ENCODE results near the gene SNN. TPM values are rescaled to one million over a fixed set of nuclear protein-coding genes. Genes with fewer than 3 reads are reported as not detected.

The SNN gene
- total RNA-seq, 1 experiment from 2014 or later = 15.6 TPM

DNA sequence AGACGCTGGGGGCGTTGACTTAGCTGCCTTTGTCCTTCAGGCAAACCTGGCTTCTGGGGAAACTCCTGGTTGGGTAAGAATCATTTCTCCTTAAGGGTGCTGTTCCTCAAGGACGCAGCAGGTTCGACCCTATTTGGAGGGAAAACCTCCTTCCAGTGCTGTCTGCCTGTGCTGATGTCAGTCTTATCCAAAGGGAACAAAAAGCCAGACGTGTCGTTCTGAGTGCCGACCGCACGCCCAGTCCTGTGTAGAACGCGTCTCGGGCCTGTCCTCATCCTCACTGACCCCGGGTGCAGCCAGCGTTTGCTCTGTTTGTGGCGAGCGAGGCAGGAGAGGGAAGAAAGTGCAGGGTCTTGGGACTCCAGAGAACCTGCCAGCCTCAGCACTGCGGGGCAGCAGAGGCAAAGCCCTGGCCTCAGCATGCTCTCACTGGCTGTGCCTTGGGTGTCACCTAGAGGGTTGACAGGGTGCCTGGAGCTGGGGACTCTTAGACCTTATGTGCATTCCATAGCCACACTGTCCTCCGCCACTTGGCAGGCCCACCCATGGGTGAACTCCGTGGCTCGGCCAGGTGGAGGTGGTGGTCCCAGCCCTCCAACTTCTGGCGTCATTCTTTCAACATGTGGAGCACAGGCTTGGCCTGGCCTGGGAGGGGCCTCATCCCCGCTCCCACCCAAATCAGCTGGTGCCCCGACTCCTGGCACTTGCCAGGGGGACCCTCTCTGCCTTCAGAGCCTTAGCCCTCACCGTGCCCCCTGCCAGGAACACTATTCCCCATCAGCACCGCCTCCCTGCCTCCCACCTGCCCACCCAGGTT is 6.0 kb downstream of the SNN start:
- Histone ChIP-seq H3K9me3 (ENCODE audit: control insufficient read depth, insufficient read depth, low read depth, low read length) (no peaks in the 10 kb centered on the region), H3K36me3 (ENCODE audit: control insufficient read depth, insufficient read depth, low read length) (no peaks in the 10 kb centered on the region; the same call in 1 of the 2 replicates), H3K27me3 (ENCODE audit: control insufficient read depth, insufficient read depth, low read length) (no peaks in the 10 kb centered on the region), H3K27ac (ENCODE audit: low read length) (no peak overlapping the region), H3K4me3 (ENCODE audit: low read depth in 2 of 2, low read length in 2 of 2) (no peak overlapping the region), H3K4me1 (ENCODE audit: control insufficient read depth, insufficient read depth, low read length) (peaks cover 19% of the 10 kb centered on the region)
- intact Hi-C loops (cut with micrococcal nuclease; ENCODE audit: unreplicated experiment) = no loop called here
- ATAC-seq (peak; percentile 44; the same call in 1 of the 2 replicates), DNase-seq (ENCODE audit: low read depth, low spot score) (no peak)
- in situ Hi-C loops (cut with HindIII; ENCODE audit: low pct_unique_long_range_greater_than_20kb, low sequenced_read_pairs) = no loop called here
- ChIA-PET CTCF (no interaction called here), POLR2A (no interaction called here)
- TF ChIP-seq REST (IDR thresholded peaks at IDR 0.05; ENCODE audit: insufficient read depth in 1 of 2, low read depth in 2 of 2, low read length in 1 of 2) = no peak
- TF ChIP-seq SIN3A (IDR thresholded peaks at IDR 0.05; ENCODE audit: borderline replicate concordance, insufficient read depth, low read depth, low read length) = no peak
- TF ChIP-seq CTCF (IDR thresholded peaks at IDR 0.05) = no peak
- no peak for TF ChIP-seq POLR2AphosphoS5 (IDR thresholded peaks at IDR 0.05; ENCODE audit: low read depth, low read length)
- no peak for TF ChIP-seq TCF7L2 (IDR thresholded peaks at IDR 0.05; ENCODE audit: low read depth, low read length)
- BruUV-seq (replicated peaks) = no TSS peak

GRCh38 chr16:11674818-11675560 is 6.7 kb downstream of the SNN start:
- ATAC-seq (no peak), DNase-seq (ENCODE audit: low read depth, low spot score) (no peak)
- no peaks in the 10 kb centered on the region; the same call in 1 of the 2 replicates for H3K36me3 ChIP-seq (ENCODE audit: control insufficient read depth, insufficient read depth, low read length)
- in situ Hi-C loops (cut with HindIII; ENCODE audit: low pct_unique_long_range_greater_than_20kb, low sequenced_read_pairs) (no loop called here), intact Hi-C loops (cut with micrococcal nuclease; ENCODE audit: unreplicated experiment) (no loop called here)
- H3K4me3 ChIP-seq (ENCODE audit: low read depth in 2 of 2, low read length in 2 of 2) = no peak overlapping the region
- H3K4me1 ChIP-seq (ENCODE audit: control insufficient read depth, insufficient read depth, low read length) = peaks cover 13% of the 10 kb centered on the region
- POLR2A ChIA-PET = no interaction called here
- CTCF ChIA-PET = interaction anchor here (0.6 kb wide), 1 partner anchor 29 kb away, joined by 4 read pairs; no protein-coding TSS in a partner anchor
- H3K27me3 ChIP-seq (ENCODE audit: control insufficient read depth, insufficient read depth, low read length) = no peaks in the 10 kb centered on the region
- H3K27ac ChIP-seq (ENCODE audit: low read length) = no peak overlapping the region
- TF ChIP-seq CTCF (IDR thresholded peaks at IDR 0.05) (no peak), REST (IDR thresholded peaks at IDR 0.05; ENCODE audit: insufficient read depth in 1 of 2, low read depth in 2 of 2, low read length in 1 of 2) (no peak), TCF7L2 (IDR thresholded peaks at IDR 0.05; ENCODE audit: low read depth, low read length) (no peak), SIN3A (IDR thresholded peaks at IDR 0.05; ENCODE audit: borderline replicate concordance, insufficient read depth, low read depth, low read length) (no peak)
- H3K9me3 ChIP-seq (ENCODE audit: control insufficient read depth, insufficient read depth, low read depth, low read length) = no peaks in the 10 kb centered on the region
- BruUV-seq (replicated peaks) = no TSS peak
